ENCODE results near the gene RPTOR.

- TF ChIP-seq, protein P1, sequence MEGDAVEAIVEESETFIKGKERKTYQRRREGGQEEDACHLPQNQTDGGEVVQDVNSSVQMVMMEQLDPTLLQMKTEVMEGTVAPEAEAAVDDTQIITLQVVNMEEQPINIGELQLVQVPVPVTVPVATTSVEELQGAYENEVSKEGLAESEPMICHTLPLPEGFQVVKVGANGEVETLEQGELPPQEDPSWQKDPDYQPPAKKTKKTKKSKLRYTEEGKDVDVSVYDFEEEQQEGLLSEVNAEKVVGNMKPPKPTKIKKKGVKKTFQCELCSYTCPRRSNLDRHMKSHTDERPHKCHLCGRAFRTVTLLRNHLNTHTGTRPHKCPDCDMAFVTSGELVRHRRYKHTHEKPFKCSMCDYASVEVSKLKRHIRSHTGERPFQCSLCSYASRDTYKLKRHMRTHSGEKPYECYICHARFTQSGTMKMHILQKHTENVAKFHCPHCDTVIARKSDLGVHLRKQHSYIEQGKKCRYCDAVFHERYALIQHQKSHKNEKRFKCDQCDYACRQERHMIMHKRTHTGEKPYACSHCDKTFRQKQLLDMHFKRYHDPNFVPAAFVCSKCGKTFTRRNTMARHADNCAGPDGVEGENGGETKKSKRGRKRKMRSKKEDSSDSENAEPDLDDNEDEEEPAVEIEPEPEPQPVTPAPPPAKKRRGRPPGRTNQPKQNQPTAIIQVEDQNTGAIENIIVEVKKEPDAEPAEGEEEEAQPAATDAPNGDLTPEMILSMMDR (IDR thresholded peaks at IDR 0.05; ENCODE audit: poor library complexity, severe bottlenecking), result peak; percentile 89
- TF ChIP-seq POLR2AphosphoS5 (IDR thresholded peaks at IDR 0.05) (no peak), RAD21 (conservative IDR thresholded peaks at IDR 0.05) (peak; percentile 71), EZH2 (IDR thresholded peaks at IDR 0.05; ENCODE audit: borderline replicate concordance, insufficient read depth, low read length, poor library complexity, severe bottlenecking) (no peak), EP300 (conservative IDR thresholded peaks at IDR 0.05; ENCODE audit: poor library complexity, severe bottlenecking) (no peak)
These were observed 30.6 kb downstream of the RPTOR start for GRCh38 chr17:80575057-80575875.
